ENCODE data around the gene CARNS1. TPM values are rescaled to one million over a fixed set of nuclear protein-coding genes. Genes with fewer than 3 reads are reported as not detected.
A peak's percentile ranks its signal among the peaks of the same experiment; 100 is the strongest.
"Not testable (repeated sequence)": the region's sequence is repeated elsewhere in the genome, so short reads cannot be mapped to it uniquely, and the experiment has no call there.

Gene CARNS1
- total RNA-seq, 1 donor from 2014 or later = 1.7 TPM

DNA sequence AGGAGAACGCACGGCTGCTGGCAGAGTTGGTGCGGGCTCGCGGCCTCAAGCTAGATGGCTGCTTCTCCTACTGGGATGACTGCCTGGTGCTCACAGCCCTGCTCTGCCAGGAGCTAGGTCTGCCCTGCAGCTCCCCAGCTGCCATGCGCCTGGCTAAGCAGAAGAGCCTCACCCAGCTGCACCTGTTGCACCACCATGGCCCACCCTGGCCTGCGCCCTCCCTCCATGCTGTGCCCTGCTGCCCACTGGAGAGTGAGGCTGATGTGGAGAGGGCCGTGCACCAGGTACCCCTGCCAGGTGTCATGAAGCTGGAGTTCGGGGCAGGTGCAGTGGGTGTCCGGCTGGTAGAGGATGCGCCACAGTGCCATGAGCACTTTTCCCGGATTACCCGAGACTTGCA lies 8.0 kb downstream of the CARNS1 start:
- DNase-seq (ENCODE audit: extremely low spot score in 2 of 2) = no peak
- no peaks in the 10 kb centered on the region for H3K36me3 ChIP-seq
- intact Hi-C loops (cut with DNase I) = loop anchor here (5.0 kb wide), 1 partner anchor 44 kb away; the partner anchor contains the start of gene TMEM134
- H3K9me3 ChIP-seq = no peaks in the 10 kb centered on the region
- H3K27me3 ChIP-seq = no peaks in the 10 kb centered on the region
- peaks cover 33% of the 10 kb centered on the region for H3K4me1 ChIP-seq
- no peak overlapping the region for H3K27ac ChIP-seq
- H3K4me3 ChIP-seq = no peak overlapping the region
- TF ChIP-seq POLR2AphosphoS5 (IDR thresholded peaks at IDR 0.05; ENCODE audit: insufficient read depth in 1 of 2, low read depth in 1 of 2) (no peak), POLR2A (IDR thresholded peaks at IDR 0.05) (no peak)
- TF ChIP-seq, protein P1, sequence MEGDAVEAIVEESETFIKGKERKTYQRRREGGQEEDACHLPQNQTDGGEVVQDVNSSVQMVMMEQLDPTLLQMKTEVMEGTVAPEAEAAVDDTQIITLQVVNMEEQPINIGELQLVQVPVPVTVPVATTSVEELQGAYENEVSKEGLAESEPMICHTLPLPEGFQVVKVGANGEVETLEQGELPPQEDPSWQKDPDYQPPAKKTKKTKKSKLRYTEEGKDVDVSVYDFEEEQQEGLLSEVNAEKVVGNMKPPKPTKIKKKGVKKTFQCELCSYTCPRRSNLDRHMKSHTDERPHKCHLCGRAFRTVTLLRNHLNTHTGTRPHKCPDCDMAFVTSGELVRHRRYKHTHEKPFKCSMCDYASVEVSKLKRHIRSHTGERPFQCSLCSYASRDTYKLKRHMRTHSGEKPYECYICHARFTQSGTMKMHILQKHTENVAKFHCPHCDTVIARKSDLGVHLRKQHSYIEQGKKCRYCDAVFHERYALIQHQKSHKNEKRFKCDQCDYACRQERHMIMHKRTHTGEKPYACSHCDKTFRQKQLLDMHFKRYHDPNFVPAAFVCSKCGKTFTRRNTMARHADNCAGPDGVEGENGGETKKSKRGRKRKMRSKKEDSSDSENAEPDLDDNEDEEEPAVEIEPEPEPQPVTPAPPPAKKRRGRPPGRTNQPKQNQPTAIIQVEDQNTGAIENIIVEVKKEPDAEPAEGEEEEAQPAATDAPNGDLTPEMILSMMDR (IDR thresholded peaks at IDR 0.05) = no peak

DNA sequence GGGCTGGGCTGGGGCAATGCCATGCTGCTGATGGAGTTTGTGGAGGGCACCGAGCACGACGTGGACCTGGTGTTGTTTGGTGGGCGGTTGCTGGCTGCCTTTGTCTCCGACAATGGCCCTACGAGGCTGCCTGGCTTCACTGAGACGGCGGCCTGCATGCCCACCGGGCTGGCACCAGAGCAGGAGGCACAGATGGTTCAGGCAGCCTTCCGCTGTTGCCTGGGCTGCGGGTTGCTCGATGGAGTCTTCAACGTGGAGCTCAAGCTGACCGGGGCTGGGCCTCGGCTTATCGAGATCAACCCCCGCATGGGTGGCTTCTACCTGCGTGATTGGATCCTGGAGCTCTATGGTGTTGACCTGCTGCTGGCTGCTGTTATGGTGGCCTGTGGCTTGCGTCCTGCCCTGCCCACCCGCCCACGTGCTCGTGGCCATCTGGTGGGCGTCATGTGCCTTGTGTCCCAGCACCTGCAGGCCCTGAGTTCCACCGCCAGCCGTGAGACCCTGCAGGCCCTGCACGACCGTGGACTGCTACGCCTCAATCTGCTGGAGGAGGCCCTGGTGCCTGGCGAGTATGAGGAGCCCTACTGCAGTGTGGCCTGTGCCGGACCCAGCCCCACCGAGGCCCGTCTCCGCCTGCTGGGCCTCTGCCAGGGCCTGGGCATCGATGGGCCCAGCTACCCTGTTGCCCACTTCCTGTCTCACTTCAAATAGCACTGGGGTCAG lies 8.6 kb downstream of the CARNS1 start:
- no peaks in the 10 kb centered on the region for H3K9me3 ChIP-seq
- DNase-seq (ENCODE audit: extremely low spot score in 2 of 2) = no peak
- peaks cover 32% of the 10 kb centered on the region for H3K4me1 ChIP-seq
- no peaks in the 10 kb centered on the region for H3K36me3 ChIP-seq
- no peak overlapping the region for H3K4me3 ChIP-seq
- TF ChIP-seq POLR2A (IDR thresholded peaks at IDR 0.05) (no peak), POLR2AphosphoS5 (IDR thresholded peaks at IDR 0.05; ENCODE audit: insufficient read depth in 1 of 2, low read depth in 1 of 2) (no peak)
- TF ChIP-seq, protein P1 (IDR thresholded peaks at IDR 0.05) = no peak
- H3K27ac ChIP-seq = no peak overlapping the region
- no peaks in the 10 kb centered on the region for H3K27me3 ChIP-seq
- intact Hi-C loops (cut with DNase I) = loop anchor here (5.0 kb wide), 1 partner anchor 43 kb away; the partner anchor contains the start of gene TMEM134

DNA sequence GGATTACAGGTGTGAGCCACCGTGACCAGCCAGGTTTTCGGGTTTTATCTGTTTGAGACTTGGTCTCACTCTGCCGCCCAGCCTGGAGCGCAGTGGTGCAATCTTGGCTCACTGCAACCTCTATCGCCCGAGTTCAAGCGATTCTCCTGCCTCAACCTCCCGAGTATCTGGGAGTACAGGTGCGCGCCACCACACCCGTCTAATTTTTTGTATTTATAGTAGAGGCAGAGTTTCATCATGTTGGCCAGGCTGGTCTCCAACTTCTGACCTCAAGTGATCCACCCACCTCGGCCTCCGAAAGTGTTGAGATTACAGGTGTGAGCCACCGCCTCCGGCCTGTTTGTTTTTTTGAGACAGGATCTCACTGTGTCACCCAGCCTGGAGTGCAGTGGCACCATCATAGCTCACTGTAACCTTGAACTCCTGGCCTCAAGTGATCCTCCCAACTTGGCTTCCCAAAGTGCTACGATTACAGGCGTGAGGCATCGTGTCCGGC lies 11.9 kb downstream of the CARNS1 start:
- H3K9me3 ChIP-seq; H3K27me3 ChIP-seq; H3K36me3 ChIP-seq; intact Hi-C loops (cut with DNase I); DNase-seq (ENCODE audit: extremely low spot score in 2 of 2): not testable (repeated sequence)
- Histone ChIP-seq H3K4me1 (peaks cover 29% of the 10 kb centered on the region), H3K4me3 (peak overlapping the region; percentile 93 to 99), H3K27ac (peak overlapping the region; percentile 92)

DNA sequence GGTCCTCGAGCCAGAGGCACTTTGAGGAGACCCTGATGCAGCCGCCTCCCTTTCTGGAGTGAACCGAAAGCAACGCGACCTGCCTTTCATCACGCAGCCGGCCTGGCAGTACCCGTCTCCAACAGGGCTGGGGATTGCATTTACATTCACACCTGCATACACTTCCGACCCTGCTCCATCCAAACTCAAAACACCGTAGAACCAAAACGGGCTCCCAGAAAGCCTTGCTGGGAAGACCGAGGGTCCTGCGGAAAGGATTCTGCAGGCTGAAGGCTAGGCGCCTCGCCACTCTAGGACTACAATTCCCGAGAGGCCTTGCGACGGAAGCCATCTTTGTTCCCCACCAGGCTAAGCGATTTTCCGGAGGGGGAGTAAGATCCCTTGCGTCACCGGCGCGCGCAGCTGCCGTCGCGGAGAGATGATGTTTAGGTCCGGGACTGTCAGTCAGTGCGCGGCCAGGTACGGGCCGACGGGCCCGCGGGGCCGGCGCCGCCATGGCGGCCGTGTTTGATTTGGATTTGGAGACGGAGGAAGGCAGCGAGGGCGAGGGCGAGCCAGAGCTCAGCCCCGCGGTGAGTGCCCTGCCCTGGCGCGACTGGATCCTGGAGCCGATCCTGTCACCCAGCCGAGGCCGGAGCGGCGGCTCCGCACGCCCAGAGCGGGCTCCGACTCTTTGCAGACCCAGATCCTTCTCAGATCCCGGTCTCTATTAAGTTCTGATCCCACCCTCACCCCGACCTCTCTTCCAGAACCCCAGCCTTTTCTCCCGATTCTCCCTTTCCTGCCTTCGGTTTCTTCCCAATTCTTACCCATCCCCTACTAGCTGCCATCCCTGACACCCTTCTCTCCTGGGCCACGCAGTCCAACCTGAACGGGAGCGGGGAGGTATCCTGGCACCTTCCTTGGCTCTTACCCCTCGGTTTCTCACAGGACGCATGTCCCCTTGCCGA lies 12.8 kb downstream of the CARNS1 start, which contains the start of gene RPS6KB2:
TSS of gene RPS6KB2 (plus strand) at position 443 of the 950 bp plus-strand sequence. CDS start at position 495, 52 bp downstream.
- Histone ChIP-seq H3K4me3 (peak within 1 kb of the TSS; percentile 93 to 99), H3K4me1 (peaks cover 29% of the 10 kb centered on the region), H3K36me3 (peaks cover 0 to 14% of the 10 kb centered on the region in 2 donors), H3K27ac (peak within 1 kb of the TSS; percentile 92), H3K9me3 (no peaks in the 10 kb centered on the region), H3K27me3 (no peaks in the 10 kb centered on the region)
- DNase-seq (ENCODE audit: extremely low spot score in 2 of 2) = peak in 1 of 2 donors; percentile 98
- TF ChIP-seq, protein P1 (IDR thresholded peaks at IDR 0.05) = peak in 2 of 3 experiments; percentile 4 to 20
- TF ChIP-seq POLR2A (IDR thresholded peaks at IDR 0.05) (peak; percentile 27 to 91), POLR2AphosphoS5 (IDR thresholded peaks at IDR 0.05; ENCODE audit: insufficient read depth in 1 of 2, low read depth in 1 of 2) (peak; percentile 98 to 100)
- intact Hi-C loops (cut with DNase I) = no loop called here

DNA sequence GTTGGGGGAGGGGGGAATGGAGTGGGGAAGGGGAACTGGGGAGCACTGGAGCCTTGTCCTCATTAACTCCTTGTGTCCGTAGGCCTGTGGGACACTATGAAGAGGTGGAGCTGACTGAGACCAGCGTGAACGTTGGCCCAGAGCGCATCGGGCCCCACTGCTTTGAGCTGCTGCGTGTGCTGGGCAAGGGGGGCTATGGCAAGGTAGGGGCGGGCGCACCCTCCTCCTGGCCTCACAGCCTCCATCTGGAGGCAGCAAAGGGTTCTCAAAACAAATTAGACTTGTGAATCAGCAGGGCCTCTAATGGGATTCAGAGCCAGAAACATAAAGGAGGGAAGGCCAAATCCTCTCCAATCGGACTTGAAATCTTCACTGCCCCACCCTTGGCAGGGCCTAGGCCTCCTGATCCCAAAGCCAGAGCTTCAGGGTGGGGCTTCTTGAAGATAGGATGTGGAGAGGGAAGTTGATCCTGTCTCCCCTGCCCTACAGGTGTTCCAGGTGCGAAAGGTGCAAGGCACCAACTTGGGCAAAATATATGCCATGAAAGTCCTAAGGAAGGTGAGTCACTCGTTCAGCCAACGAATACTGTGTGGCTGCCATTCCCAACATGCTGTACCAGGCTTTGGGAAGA lies 13.7 kb downstream of the CARNS1 start:
- intact Hi-C loops (cut with DNase I) = no loop called here
- H3K27ac ChIP-seq = peak overlapping the region; percentile 92

More for the DNA sequence above, 13.7 kb downstream of the CARNS1 start:
- Histone ChIP-seq H3K9me3 (no peaks in the 10 kb centered on the region), H3K27me3 (no peaks in the 10 kb centered on the region), H3K4me1 (peaks cover 29% of the 10 kb centered on the region), H3K4me3 (peak overlapping the region; percentile 93 to 99), H3K36me3 (peaks cover 0 to 22% of the 10 kb centered on the region in 2 donors)
- no peak for DNase-seq (ENCODE audit: extremely low spot score in 2 of 2)
- TF ChIP-seq, protein P1 (IDR thresholded peaks at IDR 0.05) = no peak
- TF ChIP-seq POLR2AphosphoS5 (IDR thresholded peaks at IDR 0.05; ENCODE audit: insufficient read depth in 1 of 2, low read depth in 1 of 2) = peak in 1 of 2 donors; percentile 33
